Fibroblast of upper back skin (primary cell): ENCODE results near the gene IPO4.

Source experiments
- DNase-seq: peaks from one replicate; pipeline ENCODE4 v3.0.0-alpha.2; 2013

The IPO4 gene

DNA sequence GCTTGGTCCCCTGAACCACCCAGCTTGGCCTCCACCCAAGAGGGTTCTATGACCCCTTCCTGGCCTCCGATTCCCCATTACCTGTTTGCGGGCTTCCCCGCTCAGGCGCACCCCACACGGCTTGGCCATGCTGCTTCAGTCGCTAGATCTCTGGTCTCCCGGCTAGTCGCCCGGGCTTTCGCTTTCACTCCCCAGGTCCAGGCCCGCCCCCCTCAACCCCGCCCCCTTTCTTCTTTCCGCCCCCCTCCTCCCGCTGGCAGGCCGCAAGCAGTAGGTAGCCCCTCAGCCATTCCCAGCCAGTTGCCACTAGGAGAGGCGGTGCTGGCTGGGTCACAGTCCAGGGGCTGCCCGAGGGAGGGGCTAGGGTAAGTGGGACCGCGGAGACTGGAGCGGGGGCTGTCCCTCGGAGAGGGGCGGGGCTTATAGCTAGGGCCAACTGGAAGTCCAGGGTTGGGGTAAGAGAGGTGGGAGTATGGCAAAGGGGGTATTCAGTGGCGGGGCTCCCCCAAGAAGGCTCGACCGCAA is 42.1 kb downstream of the IPO4 start, which contains the start of gene PSME2:
Gene PSME2, minus strand, starts transcription at position 158 of the 525 bp plus-strand sequence. Its CDS starts 29 bp downstream, at position 129.
- peak; percentile 98 for DNase-seq

DNA sequence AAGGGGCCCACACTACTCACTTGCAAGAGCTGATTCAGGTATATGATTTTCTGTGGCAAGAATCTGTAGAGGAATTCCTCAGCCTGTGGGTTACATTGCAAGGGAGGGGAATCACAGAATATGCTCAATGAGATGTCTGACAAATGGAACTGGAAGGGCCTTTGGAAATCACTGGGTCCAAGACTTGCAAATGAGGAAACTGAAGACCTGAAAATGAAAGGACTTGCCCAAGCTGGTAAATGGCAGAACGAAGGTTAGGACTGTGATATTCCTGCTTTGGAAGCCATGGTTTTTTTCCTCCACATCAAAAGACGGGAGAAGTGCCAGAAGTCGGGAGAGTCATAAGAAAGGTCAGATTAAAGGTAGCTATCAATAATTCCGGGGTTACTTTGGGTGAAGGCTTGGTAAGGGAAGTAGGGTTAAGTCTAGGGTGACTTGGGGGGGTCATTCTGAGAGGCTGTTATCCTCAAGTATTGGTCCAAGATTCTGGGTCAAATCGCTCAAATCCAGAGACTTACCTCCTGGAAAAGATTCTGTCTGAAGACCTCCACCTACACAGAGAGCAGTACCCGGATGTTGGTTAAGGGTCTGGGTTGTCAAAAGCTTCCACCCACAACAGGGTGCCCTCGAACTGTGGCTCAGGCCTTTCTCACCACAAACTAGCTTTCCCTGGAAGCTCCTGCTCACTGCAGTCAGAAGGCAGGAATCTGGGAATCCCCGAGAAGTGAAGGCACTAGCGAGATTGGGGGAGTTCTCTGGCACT is 42.7 kb downstream of the IPO4 start:
- DNase-seq, result no peak

DNA sequence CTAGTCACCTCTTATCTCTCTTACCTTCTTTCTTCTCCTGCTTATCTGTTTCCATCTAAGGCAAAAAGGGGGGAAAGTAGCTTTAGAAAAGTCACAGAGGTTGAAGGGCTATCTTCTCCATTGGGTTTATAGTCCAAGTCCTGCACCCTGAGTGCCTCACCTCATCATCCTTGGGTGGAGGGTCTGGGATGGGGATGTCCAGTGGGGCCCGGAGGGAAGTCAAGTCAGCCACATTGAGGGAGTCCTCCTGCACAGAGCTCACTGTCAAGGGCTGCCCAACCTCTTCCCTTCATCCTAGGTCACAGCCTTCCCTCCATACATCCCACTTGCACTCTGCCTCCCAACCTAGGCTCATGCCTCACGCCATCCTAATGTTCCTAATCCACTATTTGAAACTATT is 43.4 kb downstream of the IPO4 start:
- no peak for DNase-seq

DNA sequence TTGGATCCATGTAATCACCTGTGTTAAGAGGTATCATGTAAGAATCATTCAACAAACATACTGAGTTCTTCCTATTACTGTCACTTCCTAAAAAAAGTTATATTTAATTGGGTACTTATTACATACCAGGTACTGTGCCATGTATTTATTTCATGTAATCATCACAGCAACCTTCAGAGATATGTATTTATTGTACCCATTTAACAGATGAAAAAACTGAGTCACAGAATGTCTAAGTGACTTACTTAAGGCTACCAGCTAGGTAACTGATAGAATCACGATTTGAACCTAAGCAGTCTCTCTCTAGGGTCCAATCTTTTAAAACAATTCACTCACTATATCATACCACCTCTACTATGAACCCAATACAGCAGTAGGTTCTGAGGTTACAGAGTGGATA is 44.2 kb downstream of the IPO4 start:
- no peak for DNase-seq

DNA sequence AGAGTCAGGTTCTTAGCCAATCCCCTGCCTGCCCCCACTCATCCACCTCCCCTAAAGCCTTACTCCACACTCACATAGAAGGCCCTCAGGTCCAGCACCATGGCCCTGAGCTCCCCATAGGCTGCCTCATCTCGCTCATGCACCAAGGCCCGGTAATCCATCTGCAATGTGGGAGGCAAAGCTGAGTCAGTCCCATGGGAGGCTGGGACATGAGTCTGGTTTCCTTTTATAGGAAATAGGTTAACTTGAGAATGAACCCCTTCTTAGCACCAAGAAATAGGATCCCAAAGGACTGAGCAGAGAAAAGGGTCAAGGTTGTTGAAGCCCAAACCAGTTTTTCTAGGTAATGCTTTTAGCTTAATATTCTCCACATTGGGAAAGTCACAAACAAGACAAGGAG is 45.1 kb downstream of the IPO4 start:
- peak; percentile 55 for DNase-seq

DNA sequence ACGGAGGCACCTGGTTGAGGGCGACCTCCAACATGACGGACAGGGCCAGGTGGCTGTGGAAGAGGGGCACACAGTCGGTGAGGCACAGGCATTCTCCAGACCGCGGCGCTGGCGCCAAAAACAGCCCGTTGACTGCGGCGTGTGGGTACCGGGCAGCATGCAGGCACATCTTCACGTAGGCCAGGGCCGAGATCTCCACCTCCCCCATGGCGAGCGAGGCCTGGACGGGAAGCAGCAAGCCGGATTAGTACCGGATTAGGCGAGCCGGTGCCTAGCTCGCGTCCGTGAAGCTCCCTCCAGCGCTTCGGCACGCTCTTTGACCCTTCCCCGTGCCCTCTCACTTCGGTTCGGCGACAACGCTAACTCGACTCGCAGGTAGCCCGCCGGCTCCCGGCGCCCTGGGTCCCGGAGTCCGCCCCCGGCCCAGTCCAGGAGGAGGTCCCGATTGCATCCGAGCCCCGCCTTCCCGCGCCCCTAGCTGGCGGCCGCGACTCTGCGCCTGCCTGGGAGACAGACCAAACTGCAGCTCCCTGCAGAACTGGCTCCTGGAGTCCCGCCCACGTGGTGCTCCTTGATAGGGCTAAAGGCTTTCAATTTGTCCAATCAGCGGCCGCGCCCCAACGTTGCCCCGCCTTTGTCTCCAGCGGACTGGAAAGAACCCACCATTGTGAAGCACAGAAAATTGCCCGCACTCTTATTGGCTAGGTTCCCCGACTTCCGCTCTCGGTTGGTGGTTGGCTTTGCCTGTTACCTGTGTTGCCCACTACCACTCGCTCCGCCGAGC is 47.3 kb downstream of the IPO4 start, which contains the start of gene EMC9:
Gene EMC9, minus strand, starts transcription at position 495 of the 784 bp plus-strand sequence. Its CDS starts 287 bp downstream, at position 208.
- DNase-seq, result peak; percentile 100

DNA sequence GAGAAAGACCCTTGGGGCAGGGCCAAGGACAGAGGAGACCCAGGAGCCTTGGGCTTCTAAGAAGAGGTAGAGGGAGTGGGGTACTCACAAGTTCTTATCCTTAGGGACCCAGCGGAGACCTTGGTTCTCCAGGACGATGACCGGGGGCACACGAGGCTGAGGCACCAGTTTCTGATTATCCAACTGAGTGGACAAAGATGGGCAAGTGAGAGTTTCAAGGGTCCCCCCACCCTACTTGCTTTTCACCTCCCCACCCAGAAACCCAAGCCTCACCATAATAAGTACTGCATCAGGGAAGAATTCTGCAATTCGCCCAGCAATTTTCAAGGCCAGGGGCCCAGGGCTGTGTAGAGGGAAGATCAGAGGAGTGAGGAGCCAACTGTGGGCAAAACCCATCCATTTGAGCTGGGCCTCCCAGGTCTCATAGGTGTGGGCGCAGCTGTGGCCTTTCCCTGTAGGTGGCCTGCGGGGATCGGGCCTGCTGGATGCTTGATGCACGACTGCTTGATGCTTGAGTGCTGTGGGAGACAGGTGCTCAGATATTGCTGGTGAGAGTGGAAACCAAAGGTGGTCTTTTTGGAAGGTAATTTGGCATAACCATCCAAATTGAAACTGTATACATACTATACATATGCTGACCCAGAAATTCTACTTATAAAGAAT is 49.2 kb downstream of the IPO4 start:
- no peak for DNase-seq

DNA sequence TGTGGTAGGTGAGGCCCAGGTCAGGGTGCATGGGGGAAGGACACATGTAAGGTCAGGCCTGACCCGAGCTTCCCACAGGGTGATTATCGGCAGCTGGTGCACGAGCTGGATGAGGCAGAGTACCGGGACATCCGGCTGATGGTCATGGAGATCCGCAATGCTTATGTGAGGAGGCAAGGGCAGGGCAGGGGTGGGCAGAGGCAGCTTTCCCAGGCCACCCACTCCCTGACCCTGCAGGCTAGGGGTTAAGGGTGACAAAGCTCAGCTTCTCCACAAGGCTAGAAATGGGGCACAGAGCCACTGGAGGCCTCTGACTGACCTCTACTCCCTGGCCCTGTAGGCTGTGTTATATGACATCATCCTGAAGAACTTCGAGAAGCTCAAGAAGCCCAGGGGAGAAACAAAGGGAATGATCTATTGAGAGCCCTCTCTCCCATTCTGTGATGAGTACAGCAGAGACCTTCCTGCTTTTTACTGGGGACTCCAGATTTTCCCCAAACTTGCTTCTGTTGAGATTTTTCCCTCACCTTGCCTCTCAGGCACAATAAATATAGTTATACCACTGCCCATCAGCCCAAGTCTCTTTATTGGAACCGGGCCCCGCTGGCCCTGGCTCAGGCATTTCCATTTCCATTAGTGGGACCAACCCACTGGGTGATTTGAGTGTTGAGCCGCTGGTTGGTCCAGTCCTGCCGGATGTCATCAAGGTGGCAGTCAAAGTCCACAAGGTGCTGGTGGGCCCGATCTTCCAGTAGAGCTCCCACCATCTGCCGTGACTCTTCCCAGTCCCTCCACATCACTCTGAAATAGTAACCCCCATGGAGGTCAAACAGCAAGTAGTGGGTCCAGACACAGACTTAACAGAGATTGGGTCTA is 50.0 kb downstream of the IPO4 start:
- DNase-seq, result no peak

DNA sequence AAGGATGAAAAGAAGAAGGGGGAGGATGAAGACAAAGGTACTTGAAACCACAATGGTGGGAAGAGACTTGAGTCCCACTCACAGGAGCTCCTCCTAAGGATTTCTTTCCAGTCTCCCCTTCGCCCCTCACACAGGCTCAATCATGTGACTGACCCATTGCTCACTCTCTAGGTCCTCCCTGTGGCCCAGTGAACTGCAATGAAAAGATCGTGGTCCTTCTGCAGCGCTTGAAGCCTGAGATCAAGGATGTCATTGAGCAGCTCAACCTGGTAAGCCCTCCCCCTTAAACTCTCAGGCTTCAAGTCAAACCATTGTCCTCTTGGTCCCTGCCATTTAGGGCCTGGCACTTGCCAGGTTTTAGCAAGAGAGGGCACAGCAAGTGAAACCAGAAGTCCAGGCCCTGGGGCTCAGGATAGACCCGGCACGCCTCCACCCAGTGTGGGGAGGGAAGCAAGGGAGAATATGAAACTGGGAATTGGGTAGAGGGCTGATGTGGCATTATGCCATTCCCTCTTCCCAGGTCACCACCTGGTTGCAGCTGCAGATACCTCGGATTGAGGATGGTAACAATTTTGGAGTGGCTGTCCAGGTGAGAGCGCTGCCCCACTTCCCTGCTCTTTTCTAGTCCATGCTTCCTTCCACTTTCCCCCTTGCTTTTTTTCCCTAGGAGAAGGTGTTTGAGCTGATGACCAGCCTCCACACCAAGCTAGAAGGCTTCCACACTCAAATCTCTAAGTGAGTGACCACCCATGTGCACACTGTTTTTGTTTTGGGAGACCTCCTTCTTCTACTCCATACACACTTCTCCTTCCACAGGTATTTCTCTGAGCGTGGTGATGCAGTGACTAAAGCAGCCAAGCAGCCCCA is 50.9 kb downstream of the IPO4 start:
- DNase-seq, result no peak

DNA sequence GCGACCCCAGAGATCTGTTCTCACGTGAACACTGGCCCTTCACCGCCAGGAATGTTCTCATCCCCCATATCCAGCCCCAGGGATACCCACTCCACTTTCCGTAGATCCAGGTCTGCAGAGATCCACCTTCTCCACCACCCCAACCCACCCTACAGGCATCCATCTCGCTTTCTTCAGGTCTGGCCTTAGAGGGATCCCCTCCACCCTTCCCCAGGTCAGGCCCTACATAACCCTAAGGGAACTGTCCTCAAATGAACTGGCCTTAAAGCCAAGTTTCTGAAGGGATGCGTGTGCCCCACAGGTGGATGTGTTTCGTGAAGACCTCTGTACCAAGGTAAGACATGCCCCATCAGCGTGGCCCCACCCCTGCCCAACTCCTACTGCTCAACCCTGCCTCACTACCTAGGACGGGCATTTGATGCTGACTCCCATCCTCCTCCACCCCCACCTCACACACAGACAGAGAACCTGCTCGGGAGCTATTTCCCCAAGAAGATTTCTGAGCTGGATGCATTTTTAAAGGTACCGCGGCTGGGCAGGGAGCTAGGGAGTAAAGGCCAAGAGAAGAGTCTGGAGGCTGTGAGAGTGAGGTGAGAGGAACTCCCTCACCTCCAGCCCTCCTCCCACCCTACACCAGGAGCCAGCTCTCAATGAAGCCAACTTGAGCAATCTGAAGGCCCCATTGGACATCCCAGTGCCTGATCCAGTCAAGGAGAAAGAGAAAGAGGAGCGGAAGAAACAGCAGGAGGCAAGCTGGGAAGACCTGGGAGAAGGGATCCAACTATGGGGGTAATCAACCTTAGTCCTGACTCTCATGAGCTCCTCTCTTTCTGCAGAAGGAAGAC is 51.7 kb downstream of the IPO4 start:
- DNase-seq, result no peak

DNA sequence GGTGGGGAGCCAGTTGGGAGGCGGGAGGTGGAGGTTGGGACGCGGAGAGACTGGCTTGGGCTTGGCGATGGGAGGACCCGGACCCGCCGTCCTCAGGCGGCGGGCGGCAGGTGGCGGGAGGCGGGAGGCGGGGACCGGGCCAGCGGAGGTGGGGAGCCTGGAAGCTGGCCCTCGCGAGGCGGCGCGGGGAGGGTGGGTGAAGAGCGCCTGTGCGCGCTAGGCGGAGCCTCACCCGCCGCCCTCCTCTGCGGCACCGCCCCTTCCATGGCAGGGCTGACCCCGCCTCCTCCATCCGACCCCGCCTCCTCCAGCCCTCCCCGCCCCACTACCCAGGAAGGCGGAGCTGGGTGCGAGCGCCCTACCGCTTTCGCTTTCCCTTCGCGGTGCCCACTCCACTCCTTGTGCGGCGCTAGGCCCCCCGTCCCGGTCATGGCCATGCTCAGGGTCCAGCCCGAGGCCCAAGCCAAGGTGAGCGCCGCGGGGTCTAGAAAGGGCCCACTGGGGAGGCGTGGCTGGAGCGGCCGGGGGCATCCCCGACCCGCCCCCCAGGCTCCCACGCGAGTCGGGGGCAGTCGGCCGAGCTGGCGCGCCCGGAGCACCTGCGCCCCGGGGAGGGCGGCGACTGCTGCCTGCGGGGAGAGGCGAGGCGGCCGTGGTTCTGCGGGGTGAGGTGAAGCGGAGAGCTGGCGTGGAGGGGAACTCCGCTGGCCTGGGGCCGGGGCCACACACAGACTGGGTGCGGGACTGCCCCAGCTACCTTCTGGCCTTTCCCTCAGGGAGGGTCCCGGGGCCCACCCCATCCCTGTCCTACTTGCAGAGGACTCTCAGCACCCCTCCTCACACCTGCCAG is 52.6 kb downstream of the IPO4 start, which contains the start of gene PSME1:
Gene PSME1, plus strand, starts transcription at position 361 of the 850 bp plus-strand sequence. Its CDS starts 69 bp downstream, at position 430.
- DNase-seq, result peak; percentile 82

DNA sequence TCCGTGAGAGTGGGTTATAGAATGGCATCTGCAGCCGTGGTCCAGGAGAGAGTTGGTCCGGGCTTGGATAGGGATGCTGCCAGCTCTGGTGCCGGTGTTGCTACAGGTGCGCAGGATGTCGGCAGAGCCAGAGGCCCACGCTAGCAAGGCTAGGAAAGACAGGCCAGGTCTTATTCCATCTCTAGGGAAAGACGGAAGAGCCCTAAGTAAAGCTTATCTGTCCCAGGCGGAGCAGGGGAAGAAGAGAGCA is 53.1 kb downstream of the IPO4 start:
- DNase-seq, result no peak

DNA sequence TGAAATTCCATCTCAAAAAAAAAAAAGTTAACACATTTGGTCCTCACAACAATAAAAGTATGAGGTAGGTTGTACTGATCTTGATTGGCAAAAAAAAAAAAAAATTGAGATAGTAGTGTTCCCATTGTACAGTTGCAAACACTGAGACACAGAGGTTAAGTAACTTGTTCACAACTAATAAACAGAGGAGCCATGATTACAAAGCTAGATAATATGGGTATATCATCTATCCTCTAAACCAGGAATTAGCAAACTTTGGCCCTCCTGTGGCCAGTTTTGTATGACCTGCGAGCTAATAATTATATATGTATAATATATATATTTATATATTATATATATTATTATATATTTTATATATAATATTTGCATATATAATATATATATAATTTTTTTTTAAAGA is 54.9 kb downstream of the IPO4 start:
- DNase-seq, result no peak

DNA sequence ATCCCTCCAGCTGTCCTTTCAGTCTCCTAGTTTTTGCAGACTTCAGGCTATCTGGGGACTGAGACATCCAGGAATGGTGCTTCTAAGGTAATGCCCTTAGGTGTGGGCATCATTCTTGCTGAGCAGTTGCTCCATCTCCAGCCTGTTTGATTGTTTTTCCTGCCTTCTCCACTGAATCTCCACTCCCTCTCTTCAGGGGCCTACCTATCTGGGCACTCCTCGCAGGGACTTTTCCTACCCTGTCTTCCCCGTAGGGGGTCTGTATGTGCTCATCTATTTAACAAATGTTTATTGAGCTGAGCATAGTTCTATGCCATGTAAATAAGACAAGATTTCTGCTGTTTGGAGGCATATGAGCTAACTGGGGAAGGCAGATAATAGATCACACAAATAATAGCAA is 55.6 kb downstream of the IPO4 start:
- no peak for DNase-seq

DNA sequence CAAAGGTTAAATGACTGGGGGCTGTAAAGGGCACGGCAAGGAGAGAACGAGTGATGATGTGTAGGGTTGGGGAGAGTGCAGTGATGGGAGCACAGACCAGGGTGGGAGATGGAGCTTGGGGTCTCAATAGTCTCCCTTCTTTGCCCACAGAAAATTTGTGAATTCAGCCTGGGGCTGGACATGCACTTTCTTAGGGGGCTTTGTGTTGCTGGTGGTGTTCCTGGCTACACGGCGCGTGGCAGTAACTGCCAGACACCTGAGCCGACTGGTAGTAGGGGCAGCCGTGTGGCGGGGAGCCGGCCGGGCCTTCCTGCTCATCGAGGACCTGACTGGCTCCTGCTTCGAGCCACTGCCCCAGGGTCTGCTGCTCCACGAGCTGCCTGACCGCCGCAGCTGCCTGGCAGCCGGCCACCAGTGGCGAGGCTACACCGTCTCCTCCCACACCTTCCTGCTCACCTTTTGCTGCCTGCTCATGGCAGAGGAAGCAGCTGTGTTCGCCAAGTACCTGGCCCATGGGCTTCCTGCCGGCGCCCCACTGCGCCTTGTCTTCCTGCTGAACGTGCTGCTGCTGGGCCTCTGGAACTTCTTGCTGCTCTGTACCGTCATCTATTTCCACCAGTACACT is 56.4 kb downstream of the IPO4 start:
- no peak for DNase-seq

DNA sequence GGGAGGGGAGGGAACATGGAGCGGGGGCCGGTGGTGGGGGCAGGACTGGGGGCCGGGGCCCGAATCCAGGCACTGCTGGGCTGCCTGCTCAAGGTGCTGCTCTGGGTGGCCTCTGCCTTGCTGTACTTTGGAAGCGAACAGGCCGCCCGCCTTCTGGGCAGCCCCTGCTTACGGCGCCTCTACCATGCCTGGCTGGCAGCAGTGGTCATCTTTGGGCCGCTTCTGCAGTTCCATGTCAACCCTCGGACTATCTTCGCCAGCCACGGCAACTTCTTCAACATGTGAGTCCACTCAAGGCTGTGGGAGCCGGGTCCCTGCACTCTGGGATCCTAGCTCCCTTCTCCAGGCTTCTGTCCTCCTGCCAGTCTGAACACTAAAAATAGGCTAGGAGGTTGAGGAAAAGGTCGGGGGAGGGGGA is 57.1 kb downstream of the IPO4 start:
- no peak for DNase-seq

DNA sequence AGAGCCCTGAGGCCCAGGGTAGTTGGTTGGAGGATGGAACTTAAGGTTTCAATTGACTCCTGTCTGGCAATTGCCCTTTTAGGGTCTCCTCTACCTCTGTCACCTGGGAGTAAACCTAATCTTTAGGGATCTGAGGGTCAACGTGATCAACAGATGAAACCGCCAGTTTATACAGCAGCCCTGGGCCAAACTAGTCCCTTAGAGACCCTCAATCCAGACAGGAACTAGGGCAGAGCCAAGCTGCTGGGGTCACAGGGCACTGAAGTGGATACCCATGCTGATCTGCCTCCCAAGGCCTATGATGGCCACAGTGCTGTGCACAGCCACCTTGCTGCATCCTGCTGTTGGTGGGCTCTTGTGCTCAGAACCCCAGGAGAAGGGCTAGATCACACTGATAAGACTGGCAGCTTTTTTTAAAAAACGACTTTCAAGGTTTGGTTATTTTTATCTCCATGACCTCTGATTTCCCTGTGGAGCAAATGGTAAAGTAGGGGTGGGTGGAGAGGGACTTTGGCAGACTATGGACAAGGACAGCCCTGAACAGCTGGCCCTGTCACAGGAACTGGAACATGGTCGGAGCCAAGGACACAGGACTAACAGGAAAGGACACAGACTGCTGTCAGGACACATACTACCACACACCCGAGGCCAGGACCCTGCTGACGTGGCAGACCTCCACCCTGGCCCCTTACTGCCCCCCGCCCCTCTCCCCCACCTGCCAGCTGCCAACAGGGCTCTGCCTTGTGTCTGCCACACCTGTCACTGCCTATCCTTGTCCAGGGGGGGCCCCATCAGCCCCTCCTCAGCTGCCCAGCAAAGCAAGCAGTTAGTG is 57.7 kb downstream of the IPO4 start:
- DNase-seq, result no peak

DNA sequence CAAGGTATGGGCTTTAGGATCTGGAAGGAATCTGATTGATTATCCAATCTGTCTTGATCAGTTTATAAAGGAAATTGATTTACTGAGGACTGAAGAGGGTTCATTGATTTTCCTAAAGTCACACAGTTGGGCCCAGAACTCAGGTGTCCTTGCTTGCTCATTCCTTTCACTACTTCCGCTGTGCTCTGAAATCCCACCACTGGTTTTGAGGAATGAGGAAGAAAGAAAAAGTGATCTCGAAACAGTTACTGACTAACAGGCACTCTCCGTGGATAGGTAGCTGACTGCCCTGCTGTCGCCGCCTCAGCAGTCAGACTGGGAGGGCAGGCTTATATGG is 58.3 kb downstream of the IPO4 start, which contains the start of gene FITM1:
Gene FITM1, plus strand, starts transcription at position 280 of the 337 bp plus-strand sequence. CDS start 905 bp downstream, outside the sequence.
- DNase-seq, result no peak
